Naive thymus-derived CD4-positive, alpha-beta T cell (primary cell): ENCODE results near the gene CCDC85C. TPM values are rescaled to one million over a fixed set of nuclear protein-coding genes. Genes with fewer than 3 reads are reported as not detected.
"Not testable (repeated sequence)": the region's sequence is repeated elsewhere in the genome, so short reads cannot be mapped to it uniquely, and the experiment has no call there.

Source experiments
- ATAC-seq: fragments of 150-1000 bp; cut with Tn5 transposase; 2 replicates; pipeline ENCODE4 v1.10.0; 2021; ENCODE audit warnings: mild to moderate bottlenecking, moderate library complexity
- CTCF ChIA-PET: fragments of 350-600 bp; sonication (Branson Sonifier 250); formaldehyde crosslinking; loops from one replicate; lab custom pipeline; 2021; ENCODE audit warnings: antibody characterized with exemption; lab: Charles Lee
- POLR2A ChIA-PET: fragments of 350-600 bp; sonication (Branson Sonifier 250); formaldehyde crosslinking; loops from one replicate; lab custom pipeline; 2021; ENCODE audit warnings: antibody characterized with exemption, inconsistent platforms; lab: Charles Lee
- DNase-seq, 9 donors: peaks; one replicate each; pipeline versions ENCODE4 v3.0.0 to v3.0.0-alpha.2; 2020 to 2022; ENCODE audit warnings: mixed read lengths in 1 of 9
- H3K27ac ChIP-seq: one replicate; pipeline ENCODE4 v1.7.0; 2013; ENCODE audit warnings: mild to moderate bottlenecking, low read depth, low read length, moderate library complexity
- H3K27me3 ChIP-seq, 2 donors: one replicate each; pipeline ENCODE4 v1.7.0; 2013; ENCODE audit warnings: low read length in 2 of 2, mild to moderate bottlenecking in 2 of 2, moderate library complexity in 2 of 2; ENCODE audit not compliant: control insufficient read depth in 2 of 2, insufficient read depth in 2 of 2
- H3K36me3 ChIP-seq, 3 experiments: 1 replicate in 2 of 3; 2 replicates in 1 of 3; pipeline ENCODE4 v1.7.0; 2013; ENCODE audit warnings: low read length in 3 of 3, mild to moderate bottlenecking in 3 of 3, moderate library complexity in 1 of 3; ENCODE audit not compliant: insufficient read depth in 3 of 3, control insufficient read depth in 2 of 3
- H3K4me1 ChIP-seq, 2 donors: one replicate each; pipeline ENCODE4 v1.7.0; 2013; ENCODE audit warnings: low read length in 2 of 2, mild to moderate bottlenecking in 2 of 2, moderate library complexity in 1 of 2; ENCODE audit not compliant: control insufficient read depth in 2 of 2, insufficient read depth in 2 of 2
- H3K4me3 ChIP-seq: 2 replicates; pipeline ENCODE4 v1.7.0; 2013; ENCODE audit warnings: mild to moderate bottlenecking, low read length
- H3K9me3 ChIP-seq, 3 experiments: 1 replicate in 2 of 3; 2 replicates in 1 of 3; pipeline ENCODE4 v1.7.0; 2013; ENCODE audit warnings: low read length in 3 of 3; ENCODE audit not compliant: control insufficient read depth in 2 of 3
- H3K27ac Mint-ChIP-seq, 9 donors: one replicate each; pipeline ENCODE4 v1.8.0; 2020 to 2022; ENCODE audit warnings: mixed read lengths in 9 of 9, mild to moderate bottlenecking in 8 of 9, moderate library complexity in 5 of 9, inconsistent platforms in 2 of 9
- H3K27me3 Mint-ChIP-seq, 5 donors: one replicate each; pipeline ENCODE4 v1.8.0; 2021 to 2022; ENCODE audit warnings: mixed read lengths in 5 of 5, mild to moderate bottlenecking in 1 of 5
- H3K36me3 Mint-ChIP-seq, 5 donors: one replicate each; pipeline ENCODE4 v1.8.0; 2020 to 2022; ENCODE audit warnings: mixed read lengths in 5 of 5, mild to moderate bottlenecking in 3 of 5, inconsistent platforms in 1 of 5
- H3K4me1 Mint-ChIP-seq, 7 donors: one replicate each; pipeline ENCODE4 v1.8.0; 2020 to 2022; ENCODE audit warnings: mixed read lengths in 7 of 7, mild to moderate bottlenecking in 3 of 7, inconsistent platforms in 1 of 7
- H3K4me3 Mint-ChIP-seq, 10 donors: one replicate each; pipeline ENCODE4 v1.8.0; 2020 to 2022; ENCODE audit warnings: mild to moderate bottlenecking in 10 of 10, mixed read lengths in 10 of 10, moderate library complexity in 6 of 10, inconsistent platforms in 2 of 10
- H3K9me3 Mint-ChIP-seq, 11 donors: one replicate each; pipeline ENCODE4 v1.8.0; 2020 to 2022; ENCODE audit warnings: mixed read lengths in 11 of 11, mild to moderate bottlenecking in 4 of 11, inconsistent platforms in 1 of 11, moderate library complexity in 1 of 11
- intact Hi-C, 2 donors: fragments of 100-400 bp; cut with micrococcal nuclease; formaldehyde crosslinking; loops; one replicate each; pipeline ENCODE4 v1.15.1; 2023
- polyA plus RNA-seq, 2 donors: library from polyadenylated mRNA; unstranded; fragments of 300-500 nt; fragmentation: Illumina TruSeq; gene quantifications; one replicate each; pipeline ENCODE4 v1.2.3, GENCODE V29; 2021
- total RNA-seq, 6 experiments: library from RNA in 5 of 6; stranded (reverse) in 5 of 6; gene quantifications; 1 replicate in 5 of 6; 2 replicates in 1 of 6; pipeline ENCODE4 v1.2.3 and lab custom pipeline; 2021 to 2026

CCDC85C gene
- total and polyA plus RNA-seq, 7 experiments from 2014 or later = 0.76 to 9.9 (median 7.8) TPM

DNA sequence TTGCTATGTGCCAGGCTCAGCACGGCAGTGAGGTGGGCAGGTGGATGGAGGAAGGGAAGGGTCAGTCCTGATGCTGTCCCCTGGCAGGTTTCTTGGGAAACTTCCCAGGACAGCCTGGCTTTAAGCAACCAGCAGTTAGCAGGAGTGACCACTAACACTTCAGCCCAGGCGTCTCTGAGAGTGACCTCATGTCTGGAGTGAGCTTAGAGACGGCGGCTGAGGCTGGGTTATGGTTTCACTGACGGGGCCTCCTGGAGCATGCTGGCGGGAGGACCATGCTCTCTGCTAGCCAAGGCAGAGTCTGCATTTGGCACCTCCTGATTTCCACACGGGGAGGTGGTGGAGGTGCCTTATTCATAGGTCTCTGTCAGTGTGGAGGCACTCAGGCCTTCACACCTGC is 43.4 kb upstream of the CCDC85C start:
- H3K27me3 Mint-ChIP-seq = peaks cover 24 to 53% (median 30%) of the 10 kb centered on the region in 5 donors
- peaks cover 0 to 5% of the 10 kb centered on the region in 2 donors for H3K4me1 ChIP-seq
- H3K27ac ChIP-seq = no peak overlapping the region
- no peaks in the 10 kb centered on the region for H3K36me3 ChIP-seq
- no peak overlapping the region for H3K4me3 ChIP-seq
- ChIA-PET CTCF (no interaction called here), POLR2A (no interaction called here)
- H3K36me3 Mint-ChIP-seq = no peaks in the 10 kb centered on the region
- H3K27me3 ChIP-seq = peaks cover 0 to 3% of the 10 kb centered on the region in 2 donors
- no peak overlapping the region for H3K27ac Mint-ChIP-seq
- H3K4me3 Mint-ChIP-seq = no peak overlapping the region
- peaks cover 0 to 7% (median 0%) of the 10 kb centered on the region in 7 donors for H3K4me1 Mint-ChIP-seq
- DNase-seq = no peak
- no peaks in the 10 kb centered on the region for H3K9me3 ChIP-seq
- H3K9me3 Mint-ChIP-seq = no peaks in the 10 kb centered on the region
- no peak for ATAC-seq
- intact Hi-C loops = no loop called here

DNA sequence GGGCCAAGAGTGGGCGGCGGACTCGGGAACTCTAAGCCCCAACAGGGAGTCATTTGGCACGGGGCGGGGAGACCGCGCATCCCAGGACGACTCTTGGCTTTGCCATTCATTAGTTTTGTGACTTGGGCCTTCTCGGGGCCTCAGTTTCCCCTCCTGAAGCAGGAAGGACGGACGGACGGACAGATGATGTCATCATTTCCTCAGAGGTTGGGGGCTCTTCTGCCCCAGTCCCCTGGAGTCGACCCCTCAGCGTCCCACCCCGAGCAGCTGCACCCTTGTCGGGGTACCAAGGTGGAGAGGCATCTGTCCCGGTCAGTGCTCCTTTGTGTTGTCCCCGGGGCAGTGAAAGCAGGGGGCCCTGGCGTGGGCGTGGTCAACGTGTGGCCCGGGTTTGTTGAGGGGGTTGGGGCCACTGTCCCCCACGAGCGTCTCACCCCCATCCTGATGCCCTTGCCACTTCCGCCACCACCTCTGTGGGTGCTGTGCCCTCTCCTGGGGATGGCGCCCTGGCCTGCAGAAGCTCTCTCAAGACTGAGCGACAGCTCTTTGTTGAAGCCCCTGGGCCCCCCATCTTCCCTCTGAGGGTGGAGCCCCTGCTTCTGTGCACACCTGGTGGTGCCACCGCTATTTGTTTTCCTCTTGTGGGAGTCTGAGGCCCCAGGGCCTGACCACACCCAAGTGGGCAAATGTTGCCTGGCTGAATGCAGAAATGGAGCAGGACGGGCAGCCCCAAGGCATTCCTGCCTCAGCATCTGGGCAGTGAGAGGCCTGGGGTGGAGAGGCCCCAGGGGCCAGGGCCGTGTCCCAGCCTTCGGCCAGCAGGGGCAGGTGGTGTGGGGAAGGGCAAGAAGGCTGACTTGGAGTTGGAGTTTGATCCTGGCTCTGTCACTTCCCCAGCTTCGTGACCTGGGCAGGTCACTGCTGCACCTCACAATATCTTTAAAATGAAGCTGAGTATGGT is 41.8 kb upstream of the CCDC85C start:
- Histone ChIP-seq H3K4me3 (no peak overlapping the region), H3K27me3 (peaks cover 0 to 3% of the 10 kb centered on the region in 2 donors), H3K9me3 (no peaks in the 10 kb centered on the region), H3K36me3 (no peaks in the 10 kb centered on the region), H3K4me1 (peaks cover 0 to 5% of the 10 kb centered on the region in 2 donors), H3K27ac (no peak overlapping the region)
- CTCF ChIA-PET = interaction anchor here (1.0 kb wide), 1 partner anchor 51 kb away, joined by 4 read pairs; no protein-coding TSS in a partner anchor
- DNase-seq (no peak), ATAC-seq (no peak)
- H3K4me3 Mint-ChIP-seq = peak overlapping the region in 5 of 10 donors; percentile 19 to 62 (median 43)
- intact Hi-C loops = no loop called here
- H3K9me3 Mint-ChIP-seq = no peaks in the 10 kb centered on the region
- H3K27me3 Mint-ChIP-seq = peaks cover 16 to 48% (median 27%) of the 10 kb centered on the region in 5 donors
- peaks cover 0 to 7% (median 3%) of the 10 kb centered on the region in 7 donors for H3K4me1 Mint-ChIP-seq
- H3K36me3 Mint-ChIP-seq = no peaks in the 10 kb centered on the region
- POLR2A ChIA-PET = no interaction called here
- H3K27ac Mint-ChIP-seq = no peak overlapping the region

DNA sequence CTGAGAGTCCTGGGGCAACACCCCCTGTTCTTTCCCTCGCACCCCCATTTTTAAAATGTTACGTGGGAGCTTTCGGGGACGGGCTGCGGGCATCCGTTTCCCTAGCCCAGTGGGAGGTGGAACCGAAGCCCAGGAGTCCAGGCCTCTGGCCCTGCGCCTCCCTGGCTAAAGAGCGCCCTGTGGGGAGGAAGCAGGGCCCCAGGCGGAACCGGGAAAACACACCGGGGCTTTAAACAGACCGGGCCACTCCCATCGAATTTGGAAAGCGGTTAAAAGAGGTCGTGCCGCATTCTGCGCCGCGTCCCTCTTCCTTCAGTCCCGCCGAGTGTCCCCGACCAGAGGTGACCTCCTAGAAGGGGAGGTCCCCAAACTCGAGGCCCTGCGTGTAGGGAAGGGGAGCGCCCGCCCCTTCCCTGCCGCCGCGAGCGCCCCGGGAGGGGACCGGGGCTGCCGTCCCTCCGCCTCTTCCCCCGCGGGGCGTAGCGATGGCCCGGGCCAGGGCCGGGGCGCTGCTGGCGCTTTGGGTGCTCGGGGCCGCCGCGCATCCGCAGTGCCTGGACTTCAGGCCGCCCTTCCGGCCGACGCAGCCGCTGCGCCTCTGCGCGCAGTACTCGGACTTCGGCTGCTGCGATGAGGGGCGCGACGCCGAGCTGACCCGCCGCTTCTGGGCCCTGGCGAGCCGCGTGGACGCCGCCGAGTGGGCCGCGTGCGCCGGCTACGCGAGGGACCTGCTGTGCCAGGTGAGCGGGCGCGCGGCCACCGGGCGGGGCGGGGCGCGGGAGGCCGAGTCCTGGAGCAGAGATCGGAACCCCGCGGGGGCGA is 40.9 kb upstream of the CCDC85C start, which contains the start of gene HHIPL1:
HHIPL1 (plus strand) TSS at position 407 of the 822 bp plus-strand sequence; CDS start at position 486, 79 bp downstream.
- Histone ChIP-seq H3K27me3 (peaks cover 0 to 3% of the 10 kb centered on the region in 2 donors), H3K36me3 (no peaks in the 10 kb centered on the region), H3K27ac (no peak within 1 kb of the TSS), H3K9me3 (no peaks in the 10 kb centered on the region), H3K4me1 (peaks cover 0 to 5% of the 10 kb centered on the region in 2 donors), H3K4me3 (no peak within 1 kb of the TSS)
- no peak for DNase-seq
- POLR2A ChIA-PET = no interaction called here
- ATAC-seq = no peak
- Mint-ChIP-seq H3K27ac (no peak within 1 kb of the TSS), H3K36me3 (no peaks in the 10 kb centered on the region), H3K9me3 (no peaks in the 10 kb centered on the region), H3K27me3 (peaks cover 13 to 48% (median 27%) of the 10 kb centered on the region in 5 donors), H3K4me3 (peak within 1 kb of the TSS in 6 of 10 donors; percentile 16 to 74 (median 36)), H3K4me1 (peaks cover 0 to 7% (median 3%) of the 10 kb centered on the region in 7 donors)
- intact Hi-C loops = no loop called here
- CTCF ChIA-PET = interaction anchor here (1.0 kb wide), 1 partner anchor 51 kb away, joined by 4 read pairs; no protein-coding TSS in a partner anchor

DNA sequence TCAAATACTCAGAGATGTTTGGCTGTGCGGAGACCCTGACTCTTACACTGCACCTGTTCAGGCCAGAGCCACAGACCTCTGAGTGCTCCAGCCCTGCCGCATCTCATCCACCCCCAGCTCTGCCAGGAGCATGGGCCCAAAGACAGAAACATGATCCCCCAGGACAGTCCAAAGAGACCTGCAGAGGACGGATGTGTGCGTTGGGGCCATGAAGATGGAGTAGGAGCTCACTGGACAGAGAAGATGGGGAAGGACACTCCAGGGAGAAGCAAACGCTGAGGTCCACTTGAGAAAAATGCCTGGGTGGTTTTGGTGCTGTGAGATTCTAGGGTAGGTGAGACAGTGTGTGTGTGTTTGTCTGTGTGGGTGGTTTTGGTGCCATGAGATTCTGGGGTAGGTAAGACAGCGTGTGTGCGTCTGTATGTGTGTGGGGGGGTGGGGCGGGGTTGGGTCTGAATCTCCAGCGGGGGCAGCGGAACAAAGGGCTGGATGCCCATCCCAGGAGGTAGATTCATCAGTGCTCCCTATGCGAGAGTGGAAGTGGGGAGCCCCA is 40.1 kb upstream of the CCDC85C start:
- H3K27ac Mint-ChIP-seq = no peak overlapping the region
- Histone ChIP-seq H3K36me3 (no peaks in the 10 kb centered on the region), H3K4me3 (no peak overlapping the region), H3K4me1 (peaks cover 0 to 5% of the 10 kb centered on the region in 2 donors), H3K27ac (no peak overlapping the region), H3K27me3 (peaks cover 0 to 3% of the 10 kb centered on the region in 2 donors), H3K9me3 (no peaks in the 10 kb centered on the region)
- POLR2A ChIA-PET = no interaction called here
- DNase-seq = no peak
- no peaks in the 10 kb centered on the region for H3K36me3 Mint-ChIP-seq
- peak overlapping the region in 3 of 10 donors; percentile 17 to 74 (median 18) for H3K4me3 Mint-ChIP-seq
- no peak for ATAC-seq
- intact Hi-C loops = no loop called here
- peaks cover 13 to 44% (median 27%) of the 10 kb centered on the region in 5 donors for H3K27me3 Mint-ChIP-seq
- H3K4me1 Mint-ChIP-seq = peaks cover 0 to 7% (median 3%) of the 10 kb centered on the region in 7 donors
- H3K9me3 Mint-ChIP-seq = no peaks in the 10 kb centered on the region
- CTCF ChIA-PET = no interaction called here

DNA sequence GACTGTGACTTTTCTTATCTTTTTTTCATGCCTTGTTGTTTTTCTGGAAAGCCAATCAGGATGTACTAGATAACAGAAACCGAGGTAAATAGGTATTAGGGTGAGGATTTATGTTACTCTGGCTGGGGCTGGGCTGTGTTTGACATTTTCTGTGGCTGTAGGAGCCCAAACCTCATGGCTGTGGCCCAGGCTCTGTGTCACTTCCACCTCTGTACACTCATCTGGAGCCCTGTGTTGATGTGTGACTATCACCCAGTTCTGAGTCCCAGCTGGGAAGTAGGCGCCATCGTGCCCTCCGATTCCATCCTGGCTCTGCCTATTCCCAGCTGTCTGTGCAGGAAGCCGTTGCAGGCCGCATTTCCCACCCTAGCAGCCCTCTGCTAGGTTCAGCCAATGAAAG is 39.3 kb upstream of the CCDC85C start:
- Mint-ChIP-seq H3K36me3 (no peaks in the 10 kb centered on the region), H3K4me3 (no peak overlapping the region), H3K4me1 (peaks cover 0 to 7% (median 3%) of the 10 kb centered on the region in 7 donors), H3K27ac (no peak overlapping the region), H3K9me3 (no peaks in the 10 kb centered on the region), H3K27me3 (peaks cover 12 to 38% (median 27%) of the 10 kb centered on the region in 5 donors)
- CTCF ChIA-PET = no interaction called here
- POLR2A ChIA-PET = no interaction called here
- ATAC-seq (no peak), DNase-seq (no peak)
- intact Hi-C loops = no loop called here
- H3K4me1 ChIP-seq = peaks cover 0 to 5% of the 10 kb centered on the region in 2 donors
- no peak overlapping the region for H3K27ac ChIP-seq
- peaks cover 0 to 3% of the 10 kb centered on the region in 2 donors for H3K27me3 ChIP-seq
- H3K36me3 ChIP-seq = no peaks in the 10 kb centered on the region
- no peak overlapping the region for H3K4me3 ChIP-seq
- no peaks in the 10 kb centered on the region for H3K9me3 ChIP-seq

DNA sequence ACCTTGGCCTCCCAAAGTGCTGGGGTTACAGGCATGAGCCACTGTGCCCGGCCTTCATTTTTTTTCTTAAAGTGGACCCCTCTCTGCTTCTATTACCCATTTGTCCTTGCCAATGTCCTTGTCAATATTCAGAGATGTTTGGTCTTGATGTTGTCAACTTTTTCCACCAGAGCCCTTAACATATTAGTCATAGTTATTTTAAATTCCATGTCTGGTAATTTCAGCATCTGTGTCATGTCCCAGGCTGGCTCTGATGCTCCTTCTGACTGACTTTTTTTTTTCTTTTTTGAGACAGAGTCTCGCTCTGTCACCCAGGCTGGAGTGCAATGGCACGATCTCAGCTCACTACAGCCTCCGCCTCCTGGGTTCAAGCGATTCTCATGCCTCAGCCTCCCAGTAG is 38.8 kb upstream of the CCDC85C start:
- H3K27me3 Mint-ChIP-seq = peaks cover 8 to 32% (median 26%) of the 10 kb centered on the region in 5 donors
- H3K27me3 ChIP-seq, intact Hi-C loops, H3K27ac Mint-ChIP-seq, H3K36me3 ChIP-seq, ATAC-seq, POLR2A ChIA-PET, DNase-seq, H3K9me3 ChIP-seq, CTCF ChIA-PET, H3K27ac ChIP-seq, H3K4me1 ChIP-seq, H3K4me1 Mint-ChIP-seq, H3K4me3 ChIP-seq, H3K36me3 Mint-ChIP-seq, H3K4me3 Mint-ChIP-seq, H3K9me3 Mint-ChIP-seq: not testable (repeated sequence)
